ENCODE data around the gene TMEM144.

TMEM144 gene

DNA sequence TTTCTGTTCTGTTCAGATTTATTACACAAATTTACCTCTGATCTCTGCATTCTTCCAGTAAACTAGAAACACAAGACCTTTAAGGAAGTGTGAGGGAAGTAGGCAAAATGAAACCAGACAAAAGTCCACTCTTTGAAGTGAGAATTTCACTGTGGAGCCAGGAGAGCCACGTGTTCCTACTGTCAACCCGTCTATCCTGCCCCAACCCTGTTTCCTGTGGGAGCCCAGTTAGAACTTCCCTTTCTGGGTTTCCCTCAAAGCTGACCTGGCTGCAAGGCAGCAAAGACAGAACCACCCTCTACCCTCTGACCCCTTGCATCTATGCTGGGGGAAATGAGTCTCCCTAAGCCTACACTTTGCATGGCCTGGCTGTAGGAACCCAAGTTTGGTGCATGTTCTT is 40.0 kb downstream of the TMEM144 start:
- TF ChIP-seq, protein P1, sequence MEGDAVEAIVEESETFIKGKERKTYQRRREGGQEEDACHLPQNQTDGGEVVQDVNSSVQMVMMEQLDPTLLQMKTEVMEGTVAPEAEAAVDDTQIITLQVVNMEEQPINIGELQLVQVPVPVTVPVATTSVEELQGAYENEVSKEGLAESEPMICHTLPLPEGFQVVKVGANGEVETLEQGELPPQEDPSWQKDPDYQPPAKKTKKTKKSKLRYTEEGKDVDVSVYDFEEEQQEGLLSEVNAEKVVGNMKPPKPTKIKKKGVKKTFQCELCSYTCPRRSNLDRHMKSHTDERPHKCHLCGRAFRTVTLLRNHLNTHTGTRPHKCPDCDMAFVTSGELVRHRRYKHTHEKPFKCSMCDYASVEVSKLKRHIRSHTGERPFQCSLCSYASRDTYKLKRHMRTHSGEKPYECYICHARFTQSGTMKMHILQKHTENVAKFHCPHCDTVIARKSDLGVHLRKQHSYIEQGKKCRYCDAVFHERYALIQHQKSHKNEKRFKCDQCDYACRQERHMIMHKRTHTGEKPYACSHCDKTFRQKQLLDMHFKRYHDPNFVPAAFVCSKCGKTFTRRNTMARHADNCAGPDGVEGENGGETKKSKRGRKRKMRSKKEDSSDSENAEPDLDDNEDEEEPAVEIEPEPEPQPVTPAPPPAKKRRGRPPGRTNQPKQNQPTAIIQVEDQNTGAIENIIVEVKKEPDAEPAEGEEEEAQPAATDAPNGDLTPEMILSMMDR (IDR thresholded peaks at IDR 0.05; ENCODE audit: extremely low read depth, insufficient read depth, missing control alignments): no peak
- in situ Hi-C loops (cut with MboI; ENCODE audit: low pct_unique_long_range_greater_than_20kb, low sequenced_read_pairs, unreplicated experiment): loop anchor here (25.0 kb wide), 1 partner anchor 263 kb away; no protein-coding TSS in a partner anchor
- no peak for DNase-seq (ENCODE audit: low spot score)

- peak; percentile 29 for DNase-seq (ENCODE audit: low spot score)
- in situ Hi-C loops (cut with MboI; ENCODE audit: low pct_unique_long_range_greater_than_20kb, low sequenced_read_pairs, unreplicated experiment): loop anchor here (25.0 kb wide), 1 partner anchor 266 kb away; no protein-coding TSS in a partner anchor
- TF ChIP-seq, protein P1 (IDR thresholded peaks at IDR 0.05; ENCODE audit: extremely low read depth, insufficient read depth, missing control alignments): peak; percentile 72
These were observed 43.2 kb downstream of the TMEM144 start for GRCh38 chr4:158253350-158253980.

DNA sequence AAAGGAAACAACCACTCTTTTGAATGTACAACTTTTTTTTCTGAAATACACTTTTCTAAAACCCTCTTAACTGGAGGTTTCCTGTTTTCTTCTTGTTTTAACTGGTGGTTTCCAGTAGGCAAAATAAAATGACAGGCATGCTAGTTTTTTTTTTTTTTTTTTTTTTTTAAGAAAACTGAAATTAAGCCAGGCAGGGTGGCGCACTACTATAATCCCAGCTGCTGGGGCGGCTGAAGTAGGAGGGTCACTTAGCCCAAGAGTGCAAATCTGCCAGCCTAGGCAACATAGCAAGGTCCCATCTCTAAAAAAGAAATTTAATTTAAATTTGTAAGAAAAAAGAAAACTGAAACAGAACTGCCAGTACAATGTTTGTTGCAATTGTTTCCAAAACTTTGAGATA is 44.0 kb downstream of the TMEM144 start:
- DNase-seq (ENCODE audit: low spot score): no peak
- in situ Hi-C loops (cut with MboI; ENCODE audit: low pct_unique_long_range_greater_than_20kb, low sequenced_read_pairs, unreplicated experiment): loop anchor here (25.0 kb wide), 1 partner anchor 267 kb away; no protein-coding TSS in a partner anchor

GRCh38 chr4:158255727-158256324 is 45.5 kb downstream of the TMEM144 start:
- DNase-seq (ENCODE audit: low spot score): peak; percentile 9
- TF ChIP-seq, protein P1 (IDR thresholded peaks at IDR 0.05; ENCODE audit: extremely low read depth, insufficient read depth, missing control alignments): peak; percentile 70
- in situ Hi-C loops (cut with MboI; ENCODE audit: low pct_unique_long_range_greater_than_20kb, low sequenced_read_pairs, unreplicated experiment): loop anchor here (25.0 kb wide), 1 partner anchor 269 kb away; no protein-coding TSS in a partner anchor

More for the DNA sequence above, 44.0 kb downstream of the TMEM144 start:
- TF ChIP-seq, protein P1 (IDR thresholded peaks at IDR 0.05; ENCODE audit: extremely low read depth, insufficient read depth, missing control alignments): no peak

GRCh38 chr4:158259955-158260575 is 49.8 kb downstream of the TMEM144 start:
- in situ Hi-C loops (cut with MboI; ENCODE audit: low pct_unique_long_range_greater_than_20kb, low sequenced_read_pairs, unreplicated experiment): loop anchor here (10.0 to 25.0 kb wide), 2 partner anchors 273 to 355 kb away; no protein-coding TSS in a partner anchor
- TF ChIP-seq, protein P1 (IDR thresholded peaks at IDR 0.05; ENCODE audit: extremely low read depth, insufficient read depth, missing control alignments): peak; percentile 42
- no peak for DNase-seq (ENCODE audit: low spot score)

DNA sequence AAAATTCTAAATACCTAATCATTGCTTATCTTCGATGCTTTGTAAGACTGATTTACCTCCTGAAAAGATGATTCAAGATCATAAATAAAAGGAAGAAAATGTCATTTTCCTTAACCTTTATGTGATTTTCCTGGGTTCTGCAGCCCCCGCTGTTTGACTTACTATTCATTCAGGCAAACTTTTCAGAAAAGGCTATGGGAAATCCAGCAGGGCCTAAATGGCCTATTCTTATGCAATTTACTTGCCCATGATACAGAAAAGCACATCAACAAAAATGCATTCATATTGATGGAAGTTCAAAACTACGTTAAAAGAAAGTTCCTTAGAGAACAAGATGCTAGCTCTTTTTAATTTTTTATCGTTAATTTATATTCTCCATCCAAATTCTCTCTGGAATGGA is 51.2 kb downstream of the TMEM144 start:
- TF ChIP-seq, protein P1 (IDR thresholded peaks at IDR 0.05; ENCODE audit: extremely low read depth, insufficient read depth, missing control alignments): no peak
- DNase-seq (ENCODE audit: low spot score): no peak
- in situ Hi-C loops (cut with MboI; ENCODE audit: low pct_unique_long_range_greater_than_20kb, low sequenced_read_pairs, unreplicated experiment): loop anchor here (10.0 to 25.0 kb wide), 2 partner anchors 274 to 353 kb away; no protein-coding TSS in a partner anchor
